ENCODE data around the gene VSTM2B.

The VSTM2B gene

DNA sequence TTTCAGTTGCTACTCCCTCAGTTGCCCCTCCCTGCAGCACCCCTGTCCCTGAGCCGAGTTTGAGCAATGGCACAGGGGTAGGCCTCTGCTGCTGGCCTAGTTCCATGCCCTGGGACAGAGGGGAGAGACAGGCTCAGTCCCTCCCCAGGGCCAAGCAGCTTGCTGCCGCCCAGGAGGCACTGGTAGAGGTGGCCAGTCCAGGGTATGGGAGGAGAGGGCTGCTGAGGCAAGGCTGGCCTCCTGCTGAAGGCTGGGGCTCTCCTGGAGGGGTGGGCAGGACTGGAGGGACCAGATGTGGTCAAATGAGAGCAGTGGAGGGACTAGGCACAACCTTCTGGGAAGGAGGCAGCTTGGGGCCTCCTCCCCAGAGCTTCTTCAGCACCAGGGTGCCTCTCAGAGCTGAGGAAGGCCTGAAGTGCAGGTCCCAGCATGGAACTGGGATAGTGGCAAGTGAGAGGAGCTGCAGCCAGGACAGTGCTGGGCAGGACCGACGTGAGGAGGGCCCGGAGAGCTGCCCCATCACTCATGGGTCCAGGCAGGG lies 29.8 kb upstream of the VSTM2B start:
- no peak for DNase-seq (ENCODE audit: low read depth, low spot score)

DNA sequence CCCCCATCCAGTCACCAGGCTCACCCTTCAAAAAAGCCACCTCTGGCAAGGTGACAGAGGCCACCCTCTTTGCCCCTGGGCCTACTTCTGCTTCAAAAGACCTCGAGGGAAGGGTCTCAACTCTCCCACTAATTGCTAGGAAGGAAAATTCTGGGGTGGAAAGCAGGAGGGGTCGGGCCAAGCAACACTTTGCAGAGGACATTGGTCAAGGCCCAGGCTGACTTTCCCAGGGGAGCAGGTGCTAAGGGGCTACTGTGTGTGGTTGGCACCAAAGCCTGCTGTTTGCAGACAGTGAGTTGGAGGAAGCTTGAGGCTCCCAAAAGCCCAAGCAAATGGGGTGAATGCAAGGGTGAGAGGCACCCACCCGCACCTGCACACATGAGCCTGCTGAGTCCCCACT lies 28.6 kb upstream of the VSTM2B start:
- DNase-seq (ENCODE audit: low read depth, low spot score) = no peak

- no peak for DNase-seq (ENCODE audit: low read depth, low spot score)
Observed at GRCh38 chr19:29497686-29498436, 27.9 kb upstream of the VSTM2B start.

DNA sequence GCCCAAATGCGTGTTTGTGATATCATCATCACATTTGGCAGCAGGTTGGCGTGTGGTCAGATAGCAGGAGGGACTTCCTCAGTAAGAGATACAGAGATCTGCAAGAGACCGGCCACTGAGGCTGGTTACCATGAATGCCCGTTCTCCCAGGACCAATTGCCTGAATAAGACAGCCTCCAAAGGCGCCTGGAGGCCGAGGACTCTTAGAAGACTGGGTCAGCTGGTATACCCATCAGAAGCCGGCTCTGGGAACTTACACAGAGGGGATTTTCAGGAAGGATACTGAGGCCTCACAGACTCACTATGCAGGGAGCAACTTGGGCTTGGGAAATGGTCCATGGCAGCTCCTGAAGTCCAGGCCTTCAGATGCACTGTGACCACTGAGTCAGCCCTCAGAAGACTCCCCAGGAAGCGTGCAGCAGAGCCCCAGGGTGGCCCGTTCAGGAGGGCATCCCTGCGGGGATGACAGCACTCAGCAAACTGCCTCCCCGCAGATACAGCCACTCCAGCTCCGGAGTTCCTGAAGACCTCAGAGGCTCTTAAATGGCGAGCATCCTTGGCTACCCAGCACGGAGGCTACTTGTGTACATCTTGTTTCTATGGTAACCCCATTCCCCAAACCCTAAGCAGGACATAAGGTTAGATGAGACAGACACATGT lies 26.4 kb upstream of the VSTM2B start:
- DNase-seq (ENCODE audit: low read depth, low spot score) = no peak

DNA sequence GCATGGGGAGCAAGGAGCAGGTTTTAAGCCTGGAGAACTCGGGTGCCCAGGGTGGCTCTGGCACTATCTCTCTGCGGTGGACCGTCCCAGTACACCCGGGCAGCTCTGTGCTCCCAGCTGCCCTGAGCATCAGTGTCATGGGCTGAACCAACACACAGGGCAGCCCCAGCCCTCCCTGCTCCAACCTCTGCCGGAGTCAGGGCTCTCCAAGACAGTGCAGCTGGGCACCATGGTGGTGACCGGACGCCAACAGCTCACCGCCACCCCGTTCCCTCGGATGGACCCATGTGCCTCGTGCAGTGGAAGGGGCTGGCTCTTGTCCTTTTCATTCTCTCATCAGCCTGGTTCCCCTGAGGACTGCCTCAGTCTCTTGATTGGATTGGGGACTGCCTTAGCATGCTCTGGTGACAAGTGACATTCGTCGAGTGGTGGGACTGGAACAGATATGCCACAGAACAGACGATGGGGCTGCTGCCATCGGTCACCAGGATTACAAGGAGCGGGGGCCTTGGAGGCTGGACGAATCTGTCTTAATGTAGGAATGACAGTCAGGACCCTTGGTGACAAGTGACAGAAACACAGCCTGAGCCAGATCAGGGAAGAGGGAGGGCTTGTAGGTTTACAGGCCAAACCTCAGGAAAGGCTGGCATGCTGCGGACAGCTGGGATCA lies 25.7 kb upstream of the VSTM2B start:
- no peak for DNase-seq (ENCODE audit: low read depth, low spot score)

DNA sequence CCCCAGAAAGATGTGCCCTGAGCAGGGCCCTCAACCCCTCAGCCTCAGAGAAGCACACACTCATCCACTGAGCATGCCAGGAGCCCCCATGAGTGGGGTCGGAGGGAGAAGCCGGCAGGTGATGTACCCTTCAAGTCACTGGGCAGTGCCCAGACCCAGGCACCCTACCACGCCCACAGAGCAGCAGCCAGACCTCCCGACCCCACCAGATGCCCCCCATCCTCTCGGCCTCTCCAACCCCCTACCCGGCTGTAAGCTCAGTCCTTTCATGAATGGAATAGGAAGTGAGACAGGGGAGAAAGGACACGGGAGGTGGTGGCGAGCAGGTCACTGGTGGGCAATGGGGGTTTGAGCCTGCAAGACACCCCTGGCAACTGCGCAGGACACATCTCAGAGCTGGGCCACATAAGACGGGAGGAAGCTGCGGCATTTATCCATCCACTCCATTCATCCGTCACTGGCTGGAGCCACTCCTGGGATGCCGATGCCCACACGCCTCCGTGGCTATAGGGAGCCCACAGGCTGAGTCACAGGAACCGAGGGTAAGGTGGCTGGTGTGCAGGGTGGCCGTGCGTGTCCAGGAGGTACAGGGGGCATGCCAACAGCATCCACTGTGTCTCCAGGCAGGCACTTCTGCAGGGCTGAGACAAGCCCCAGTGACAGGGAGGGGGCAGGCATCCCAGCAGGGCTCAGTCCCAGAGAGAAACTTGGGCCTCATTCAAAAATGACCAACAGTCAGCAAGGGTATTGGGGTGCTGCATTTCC lies 23.8 kb upstream of the VSTM2B start:
- no peak for DNase-seq (ENCODE audit: low read depth, low spot score)

- no peak for DNase-seq (ENCODE audit: low read depth, low spot score)
Observed at GRCh38 chr19:29502581-29502850, 23.3 kb upstream of the VSTM2B start.

- DNase-seq (ENCODE audit: low read depth, low spot score) = no peak
Observed at GRCh38 chr19:29503140-29503758, 22.5 kb upstream of the VSTM2B start.

DNA sequence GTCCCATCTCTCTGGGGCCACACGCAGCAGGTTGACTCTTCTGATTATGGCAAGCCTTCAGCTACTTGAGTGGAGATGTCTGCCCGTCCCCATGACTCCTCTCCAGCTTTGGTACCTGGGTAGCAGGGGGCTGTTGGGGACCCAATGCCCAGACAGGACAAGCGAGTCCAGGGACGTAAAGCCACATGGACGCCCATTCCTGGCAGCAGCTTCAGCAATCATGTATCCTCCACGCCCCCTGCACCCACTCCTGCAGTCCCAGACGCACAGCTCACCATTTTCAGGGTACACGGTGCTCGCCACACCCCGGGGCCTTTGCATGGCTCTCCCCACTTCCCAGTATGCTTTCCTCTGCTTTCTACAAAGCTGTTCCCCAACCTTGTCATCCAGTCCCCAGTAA lies 22.0 kb upstream of the VSTM2B start:
- DNase-seq (ENCODE audit: low read depth, low spot score) = no peak

DNA sequence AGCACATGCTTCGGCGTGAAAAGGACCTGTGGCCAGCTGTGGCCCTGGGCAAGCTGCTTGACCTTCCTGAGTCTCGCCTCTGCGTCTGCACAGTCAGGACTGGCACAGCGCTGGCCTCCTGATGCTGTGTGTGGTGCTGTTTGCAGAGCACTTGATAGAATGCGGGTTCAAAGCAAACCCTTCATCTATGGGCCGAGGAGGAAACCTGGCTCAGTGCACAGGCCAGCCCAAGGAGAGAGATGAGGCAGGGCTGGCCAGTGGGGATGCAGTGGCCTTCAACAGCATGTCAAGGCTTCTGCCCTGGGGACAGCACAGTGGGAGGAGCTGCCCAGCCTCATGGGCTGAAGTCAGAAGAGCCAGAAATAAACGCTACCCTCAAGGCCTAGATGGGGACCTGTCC lies 21.3 kb upstream of the VSTM2B start:
- no peak for DNase-seq (ENCODE audit: low read depth, low spot score)

- DNase-seq (ENCODE audit: low read depth, low spot score) = no peak
Observed at GRCh38 chr19:29505097-29505824, 20.5 kb upstream of the VSTM2B start.

- no peak for DNase-seq (ENCODE audit: low read depth, low spot score)
Observed at GRCh38 chr19:29506619-29506911, 19.2 kb upstream of the VSTM2B start.

GRCh38 chr19:29507081-29507860 lies 18.5 kb upstream of the VSTM2B start:
- no peak for DNase-seq (ENCODE audit: low read depth, low spot score)

DNA sequence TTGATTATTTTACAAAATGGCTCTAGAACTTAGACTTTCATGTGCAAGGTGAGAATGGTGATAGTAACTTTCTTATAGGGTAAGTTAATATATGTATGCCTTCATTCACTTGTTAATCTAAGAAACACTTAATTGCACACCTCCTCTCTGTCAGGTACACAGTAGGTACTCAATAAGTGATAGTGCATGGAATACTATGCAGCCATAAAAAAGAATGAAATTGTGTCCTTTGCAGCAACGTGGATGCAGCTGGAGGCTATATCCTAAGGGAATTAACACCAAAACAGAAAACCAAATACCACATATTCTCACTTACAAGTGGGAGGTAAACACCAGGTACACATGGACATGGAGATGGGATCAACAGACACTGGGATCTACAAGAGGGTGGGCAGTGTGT lies 17.6 kb upstream of the VSTM2B start:
- no peak for DNase-seq (ENCODE audit: low read depth, low spot score)

DNA sequence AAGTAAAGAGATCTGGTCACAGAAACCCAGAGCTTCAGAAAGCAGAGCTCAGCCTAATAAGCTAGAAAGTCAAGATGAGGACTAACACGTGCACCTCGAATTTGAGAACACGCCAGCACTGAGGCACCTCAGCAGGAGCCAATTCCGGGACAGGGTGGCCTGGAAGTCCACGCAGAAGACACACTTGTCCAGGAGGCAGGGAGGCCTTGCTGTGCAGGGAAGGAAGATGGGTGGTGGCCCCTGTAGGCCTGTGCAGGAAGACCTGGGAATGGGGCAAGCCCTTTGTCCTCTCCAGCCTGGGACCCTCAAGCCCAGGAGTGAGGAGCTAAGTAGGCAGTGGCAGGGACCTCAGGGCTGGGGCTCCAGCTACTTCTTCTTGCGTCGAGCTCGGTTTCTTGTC lies 16.3 kb upstream of the VSTM2B start:
- DNase-seq (ENCODE audit: low read depth, low spot score) = no peak

- DNase-seq (ENCODE audit: low read depth, low spot score) = no peak
Observed at GRCh38 chr19:29510701-29511265, 15.0 kb upstream of the VSTM2B start.

- no peak for DNase-seq (ENCODE audit: low read depth, low spot score)
Observed at GRCh38 chr19:29511768-29512167, 14.0 kb upstream of the VSTM2B start.

- DNase-seq (ENCODE audit: low read depth, low spot score) = no peak
Observed at GRCh38 chr19:29512748-29513147, 13.0 kb upstream of the VSTM2B start.

DNA sequence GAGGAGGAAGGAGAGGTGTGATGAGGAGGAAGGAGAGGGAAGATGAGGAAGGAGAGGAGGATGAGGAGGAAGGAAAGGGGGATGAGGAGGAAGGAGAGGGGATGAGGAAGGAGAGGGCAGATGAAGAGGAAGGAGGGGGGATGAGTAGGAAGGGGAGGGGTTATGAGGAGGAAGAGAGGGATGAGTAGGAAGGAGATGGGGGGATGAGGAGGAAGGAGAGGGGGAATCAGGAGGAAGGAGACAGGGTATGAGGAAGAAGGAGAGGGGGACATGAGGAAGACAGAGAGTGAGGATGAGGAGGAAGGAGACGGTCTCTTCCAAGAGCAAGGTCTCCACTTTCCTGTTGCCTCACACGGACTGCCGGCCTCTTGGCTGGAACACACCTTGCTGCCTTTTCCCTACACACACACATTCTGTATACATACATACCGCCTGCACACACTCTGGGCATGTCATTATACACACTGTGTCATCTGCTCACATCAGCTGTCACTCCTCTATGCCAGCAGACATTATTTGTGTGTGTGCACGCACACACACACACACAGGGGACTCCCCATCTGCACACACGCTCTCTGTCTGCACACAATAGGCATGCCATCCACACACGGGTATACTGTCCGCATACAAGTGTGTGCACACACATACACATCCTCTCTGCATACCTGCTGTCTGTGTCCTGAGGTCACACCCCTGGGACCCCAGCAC lies 11.1 kb upstream of the VSTM2B start:
- DNase-seq (ENCODE audit: low read depth, low spot score) = no peak

- DNase-seq (ENCODE audit: low read depth, low spot score) = no peak
Observed at GRCh38 chr19:29515233-29515619, 10.6 kb upstream of the VSTM2B start.
